HG02642 (cell line): ENCODE data around the gene ZNF502.

Source experiments
- ATAC-seq: cut with Tn5 transposase; IDR thresholded peaks from one replicate; pipeline ENCODE4 v1.9.1; 2021; ENCODE audit warnings: mild to moderate bottlenecking; ENCODE audit not compliant: unreplicated experiment, poor library complexity

Gene ZNF502

DNA sequence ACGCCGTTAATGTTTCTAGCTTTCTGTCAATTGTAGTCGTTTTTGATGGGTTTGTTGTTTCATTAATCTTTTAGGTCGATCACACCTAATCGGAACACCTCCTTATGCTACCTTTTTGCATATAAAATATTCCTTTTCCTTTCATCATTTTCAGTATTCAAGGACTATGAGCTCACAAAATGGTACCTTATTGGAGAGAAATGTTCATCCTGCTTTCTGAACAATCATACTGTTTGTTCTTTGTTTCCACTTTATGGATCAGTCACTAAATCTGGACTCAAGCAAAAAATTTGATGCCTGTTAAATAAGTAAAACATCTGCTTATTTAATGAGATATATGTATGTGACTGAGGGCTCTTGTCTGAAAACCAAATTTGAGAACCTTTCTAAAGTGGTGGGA is 50.2 kb downstream of the ZNF502 start:
- ATAC-seq, result no peak

DNA sequence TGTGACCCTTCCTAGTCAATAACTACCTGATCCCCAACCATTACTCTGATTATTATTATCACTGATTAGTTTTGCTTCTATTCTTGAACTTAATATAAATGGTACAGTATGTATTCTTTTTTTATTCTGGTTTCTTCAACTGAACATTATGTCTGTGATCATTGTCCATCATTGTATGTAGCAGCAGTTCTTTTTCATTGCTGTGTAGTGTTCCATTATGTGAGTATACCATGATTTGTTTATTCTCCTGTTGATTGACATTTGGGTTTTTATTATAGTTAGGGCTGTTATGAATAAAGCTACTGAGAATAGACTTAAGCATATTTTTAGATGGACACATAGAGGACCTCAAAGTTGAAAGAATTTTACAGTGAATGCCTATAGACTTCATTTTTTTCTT is 51.8 kb downstream of the ZNF502 start:
- ATAC-seq, result no peak

DNA sequence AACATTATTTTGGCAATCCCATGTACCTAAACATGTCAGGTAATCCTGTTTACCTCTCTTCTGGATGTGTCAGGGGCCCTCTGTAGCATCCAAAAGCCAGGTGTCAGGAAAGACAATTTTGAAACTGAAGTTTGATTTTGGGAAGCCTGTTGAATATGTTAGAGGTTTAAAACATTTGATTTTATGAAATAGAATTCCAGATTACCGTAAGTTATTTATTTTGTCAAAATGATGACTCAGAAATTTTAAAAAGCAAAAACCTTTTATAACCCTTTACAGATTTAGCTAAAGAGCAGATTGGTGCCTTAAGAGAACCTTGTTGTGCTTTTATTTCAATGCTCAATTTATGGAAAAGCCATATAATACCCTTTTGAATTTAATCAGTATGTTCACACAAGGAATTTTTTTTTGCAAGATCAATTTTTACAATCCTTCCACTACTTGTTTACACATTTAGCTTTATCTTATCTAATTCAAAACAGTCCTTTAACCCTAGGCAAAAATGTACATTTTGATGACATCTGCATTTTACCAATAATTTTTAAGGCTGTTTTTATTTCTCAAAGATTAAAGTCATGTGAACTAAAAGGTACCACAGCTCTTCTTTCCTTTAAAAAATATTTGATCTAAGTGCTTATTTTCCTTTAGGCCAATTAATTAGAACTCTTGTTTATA is 59.1 kb downstream of the ZNF502 start:
- no peak for ATAC-seq

DNA sequence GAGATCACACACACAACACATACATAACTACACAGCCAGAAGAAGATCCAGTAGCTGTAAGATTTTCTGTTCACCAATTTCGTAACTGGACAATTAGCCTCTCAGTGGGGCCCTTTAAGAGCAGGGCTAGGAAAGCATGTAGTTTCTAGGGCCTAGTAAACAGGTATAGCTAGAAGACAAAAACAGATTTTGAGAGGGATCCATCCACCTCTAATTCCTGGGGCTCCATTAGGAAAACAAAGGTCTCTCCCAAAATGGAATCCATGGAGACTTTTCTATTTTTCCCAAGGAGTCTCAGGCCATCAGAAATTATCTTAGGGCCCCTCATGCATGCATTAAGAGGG is 59.6 kb downstream of the ZNF502 start:
- no peak for ATAC-seq
